Neural crest cell (in vitro differentiated cells): Measurements from ENCODE around the gene MPIG6B. TPM values are rescaled to one million over a fixed set of nuclear protein-coding genes. Genes with fewer than 3 reads are reported as not detected.
"Not testable (repeated sequence)": the region's sequence is repeated elsewhere in the genome, so short reads cannot be mapped to it uniquely, and the experiment has no call there.

Experiments used
- DNase-seq: peaks from one replicate; pipeline ENCODE4 v3.0.0; 2021; ENCODE audit warnings: low read depth, mixed read lengths, low spot score
- H3K27ac Mint-ChIP-seq: one replicate; pipeline ENCODE4 v1.8.0; 2021; ENCODE audit warnings: mild to moderate bottlenecking, mixed read lengths; ENCODE audit not compliant: unreplicated experiment
- H3K27me3 Mint-ChIP-seq: 2 replicates; pipeline ENCODE4 v1.8.0; 2021; ENCODE audit warnings: low read depth, mild to moderate bottlenecking, mixed read lengths
- H3K36me3 Mint-ChIP-seq: 2 replicates; pipeline ENCODE4 v1.8.0; 2021; ENCODE audit warnings: low read depth, mild to moderate bottlenecking, mixed read lengths
- H3K4me1 Mint-ChIP-seq: 2 replicates; pipeline ENCODE4 v1.8.0; 2021; ENCODE audit warnings: mixed read lengths
- H3K4me3 Mint-ChIP-seq: one replicate; pipeline ENCODE4 v1.8.0; 2021; ENCODE audit warnings: mild to moderate bottlenecking, mixed read lengths
- H3K9me3 Mint-ChIP-seq: 2 replicates; pipeline ENCODE4 v1.8.0; 2021; ENCODE audit warnings: mixed read lengths
- total RNA-seq: library from RNA; stranded (reverse); gene quantifications from 2 replicates; pipeline ENCODE4 v1.2.1, GENCODE V29; 2021
- TF ChIP-seq, protein P1 (sequence below): fragments of 200-600 bp; sonication (generic); conservative IDR thresholded peaks from 2 replicates; pipeline ENCODE4 v1.5.0; 2021; ENCODE audit warnings: antibody characterized with exemption, mild to moderate bottlenecking

Gene MPIG6B
- total RNA-seq, 1 donor from 2014 or later: not detected

GRCh38 chr6:31708224-31708623 lies 14.9 kb upstream of the MPIG6B start:
- TF ChIP-seq, protein P1, sequence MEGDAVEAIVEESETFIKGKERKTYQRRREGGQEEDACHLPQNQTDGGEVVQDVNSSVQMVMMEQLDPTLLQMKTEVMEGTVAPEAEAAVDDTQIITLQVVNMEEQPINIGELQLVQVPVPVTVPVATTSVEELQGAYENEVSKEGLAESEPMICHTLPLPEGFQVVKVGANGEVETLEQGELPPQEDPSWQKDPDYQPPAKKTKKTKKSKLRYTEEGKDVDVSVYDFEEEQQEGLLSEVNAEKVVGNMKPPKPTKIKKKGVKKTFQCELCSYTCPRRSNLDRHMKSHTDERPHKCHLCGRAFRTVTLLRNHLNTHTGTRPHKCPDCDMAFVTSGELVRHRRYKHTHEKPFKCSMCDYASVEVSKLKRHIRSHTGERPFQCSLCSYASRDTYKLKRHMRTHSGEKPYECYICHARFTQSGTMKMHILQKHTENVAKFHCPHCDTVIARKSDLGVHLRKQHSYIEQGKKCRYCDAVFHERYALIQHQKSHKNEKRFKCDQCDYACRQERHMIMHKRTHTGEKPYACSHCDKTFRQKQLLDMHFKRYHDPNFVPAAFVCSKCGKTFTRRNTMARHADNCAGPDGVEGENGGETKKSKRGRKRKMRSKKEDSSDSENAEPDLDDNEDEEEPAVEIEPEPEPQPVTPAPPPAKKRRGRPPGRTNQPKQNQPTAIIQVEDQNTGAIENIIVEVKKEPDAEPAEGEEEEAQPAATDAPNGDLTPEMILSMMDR: no peak
- Mint-ChIP-seq H3K36me3 (no peaks in the 10 kb centered on the region), H3K4me1 (peaks cover 16% of the 10 kb centered on the region), H3K27ac (no peak overlapping the region), H3K4me3 (no peak overlapping the region), H3K9me3 (no peaks in the 10 kb centered on the region), H3K27me3 (no peaks in the 10 kb centered on the region)
- DNase-seq: no peak

GRCh38 chr6:31709157-31709556 lies 14.0 kb upstream of the MPIG6B start:
- DNase-seq, H3K27ac Mint-ChIP-seq, H3K9me3 Mint-ChIP-seq, H3K36me3 Mint-ChIP-seq, H3K4me3 Mint-ChIP-seq, H3K27me3 Mint-ChIP-seq: not testable (repeated sequence)
- H3K4me1 Mint-ChIP-seq: peaks cover 22% of the 10 kb centered on the region

- Mint-ChIP-seq H3K4me3 (no peak overlapping the region), H3K4me1 (peaks cover 27% of the 10 kb centered on the region), H3K9me3 (no peaks in the 10 kb centered on the region), H3K36me3 (no peaks in the 10 kb centered on the region), H3K27ac (no peak overlapping the region), H3K27me3 (no peaks in the 10 kb centered on the region)
- TF ChIP-seq, protein P1: no peak
- DNase-seq: no peak
Observed at GRCh38 chr6:31710523-31711219, 12.5 kb upstream of the MPIG6B start.

- no peak for DNase-seq
- no peaks in the 10 kb centered on the region for H3K36me3 Mint-ChIP-seq
- peaks cover 27% of the 10 kb centered on the region for H3K4me1 Mint-ChIP-seq
- H3K9me3 Mint-ChIP-seq: no peaks in the 10 kb centered on the region
- TF ChIP-seq, protein P1: no peak
- H3K27ac Mint-ChIP-seq: no peak overlapping the region
- no peaks in the 10 kb centered on the region for H3K27me3 Mint-ChIP-seq
- H3K4me3 Mint-ChIP-seq: no peak overlapping the region
Observed at GRCh38 chr6:31711233-31711632, 11.9 kb upstream of the MPIG6B start.

- Mint-ChIP-seq H3K27me3 (no peaks in the 10 kb centered on the region), H3K4me3 (no peak overlapping the region), H3K4me1 (peaks cover 27% of the 10 kb centered on the region), H3K9me3 (no peaks in the 10 kb centered on the region), H3K36me3 (no peaks in the 10 kb centered on the region), H3K27ac (peak overlapping the region; percentile 90)
- TF ChIP-seq, protein P1: no peak
- DNase-seq: no peak
Observed at GRCh38 chr6:31712296-31712695, 10.9 kb upstream of the MPIG6B start.

DNA sequence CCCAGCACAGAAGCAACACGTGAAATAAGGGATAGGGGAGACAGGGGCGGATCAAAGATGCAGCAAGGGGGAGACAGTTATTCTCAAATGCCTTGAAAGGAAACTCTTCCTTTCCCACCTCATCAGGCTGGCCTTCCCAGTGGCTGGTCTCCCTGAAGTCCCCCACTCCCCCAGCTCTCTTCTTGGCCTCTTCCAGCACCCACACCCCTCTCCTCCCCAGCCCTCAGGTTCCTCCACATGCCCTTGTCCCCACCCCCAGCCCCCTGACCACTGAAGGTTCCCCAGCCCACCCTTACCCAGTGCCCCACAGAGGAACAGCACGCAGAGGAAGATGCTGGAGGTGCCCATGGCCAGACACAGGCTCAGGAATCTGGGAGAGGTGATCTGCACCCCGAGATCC lies 9.7 kb upstream of the MPIG6B start:
- TF ChIP-seq, protein P1: no peak
- Mint-ChIP-seq H3K9me3 (no peaks in the 10 kb centered on the region), H3K4me1 (peaks cover 27% of the 10 kb centered on the region), H3K27ac (peak overlapping the region; percentile 96), H3K36me3 (no peaks in the 10 kb centered on the region), H3K27me3 (no peaks in the 10 kb centered on the region), H3K4me3 (no peak overlapping the region)
- DNase-seq: no peak
